8988T (cell line): ENCODE data around the gene YPEL2.
A peak's percentile ranks its signal among the peaks of the same experiment; 100 is the strongest.

Experiments used
- DNase-seq: peaks from one replicate; pipeline ENCODE4 v3.0.0; 2011

Gene YPEL2

DNA sequence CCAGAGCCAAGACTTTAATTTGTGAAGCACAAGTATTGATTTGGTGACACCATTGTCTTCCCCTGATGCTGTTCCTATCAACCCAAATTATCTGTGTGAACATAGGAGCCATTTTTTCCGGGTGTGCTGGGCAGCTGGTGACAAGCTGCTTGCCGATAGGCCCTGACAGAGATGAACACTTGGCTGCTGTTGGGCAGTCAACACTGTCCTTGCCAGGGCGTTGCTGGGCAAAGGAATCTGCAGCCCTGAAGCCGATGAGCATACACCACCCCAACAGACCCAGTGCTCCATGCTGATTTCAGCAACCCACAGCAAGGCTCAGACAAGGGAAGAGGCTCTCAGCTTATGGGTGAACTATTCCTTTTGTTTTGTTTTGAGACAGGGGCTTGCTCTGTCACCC is 105.4 kb downstream of the YPEL2 start:
- no peak for DNase-seq

DNA sequence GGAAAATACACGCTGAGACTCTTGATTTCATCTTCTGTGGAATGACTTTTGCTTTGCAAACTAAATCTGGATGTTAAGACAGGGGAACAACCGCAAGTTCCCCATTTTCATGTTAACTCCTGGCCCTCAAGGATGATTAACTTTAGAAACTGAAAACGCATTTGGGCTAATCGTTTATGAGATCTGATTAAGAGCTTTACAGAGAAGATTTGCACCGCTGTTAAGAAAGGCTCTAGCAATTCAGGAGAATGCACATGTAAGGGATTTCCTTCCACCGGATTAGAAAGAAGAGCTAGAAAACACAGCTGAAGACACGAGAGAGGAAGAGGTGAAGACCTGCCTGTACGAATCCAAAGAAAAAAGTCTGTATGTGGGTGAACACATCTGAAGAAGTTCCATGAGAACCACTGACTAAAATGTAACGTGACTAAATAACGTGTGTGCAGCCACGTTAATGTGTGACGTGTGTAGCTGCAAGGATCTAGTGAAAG is 106.4 kb downstream of the YPEL2 start:
- DNase-seq = no peak

DNA sequence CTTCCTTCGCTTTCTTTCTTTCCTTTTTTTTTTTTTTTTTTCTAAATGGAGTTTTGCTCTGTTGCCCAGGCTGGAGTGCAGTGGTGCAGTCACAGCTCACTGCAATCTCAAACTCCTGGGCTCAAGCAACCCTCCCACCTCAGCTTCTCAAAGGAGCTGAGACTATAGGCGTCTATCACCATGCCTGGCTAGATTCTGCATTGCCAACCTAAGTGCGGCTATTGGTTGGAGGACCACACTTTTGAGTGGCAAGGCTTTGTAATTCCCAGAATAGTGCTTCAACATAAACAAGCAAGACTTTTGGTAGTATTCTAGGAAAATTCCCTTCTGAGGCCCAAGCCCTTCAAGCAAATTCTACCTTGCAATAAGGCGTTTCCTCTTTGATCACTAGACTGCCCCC is 107.8 kb downstream of the YPEL2 start:
- no peak for DNase-seq

- DNase-seq = no peak
Observed at GRCh38 chr17:59439741-59440211, 108.3 kb downstream of the YPEL2 start.

GRCh38 chr17:59440757-59441463 is 109.5 kb downstream of the YPEL2 start:
- DNase-seq = peak; percentile 40

GRCh38 chr17:59441464-59442096 is 110.1 kb downstream of the YPEL2 start:
- DNase-seq = no peak

GRCh38 chr17:59443106-59443505 is 111.7 kb downstream of the YPEL2 start:
- DNase-seq = no peak
